Activated CD8-positive, alpha-beta memory T cell treated with anti-CD3 and anti-CD28 coated beads for 48 hours (primary cell): Measurements from ENCODE around the gene PLPP7.

Source experiments
- DNase-seq, 3 experiments: peaks; one replicate each; pipeline ENCODE4 v3.0.0-alpha.2; 2020; ENCODE audit warnings: low read depth in 2 of 3, low spot score in 2 of 3

PLPP7 gene

GRCh38 chr9:131303381-131304321 lies 14.1 kb downstream of the PLPP7 start:
- DNase-seq, result no peak

- DNase-seq, result no peak
These were observed 15.3 kb downstream of the PLPP7 start for GRCh38 chr9:131304676-131305355.

GRCh38 chr9:131306397-131307004 lies 17.0 kb downstream of the PLPP7 start:
- DNase-seq, result no peak

- DNase-seq, result no peak
These were observed 18.5 kb downstream of the PLPP7 start for GRCh38 chr9:131307974-131308373.

GRCh38 chr9:131308452-131308851 lies 18.9 kb downstream of the PLPP7 start:
- DNase-seq, result no peak

GRCh38 chr9:131308906-131309529 lies 19.5 kb downstream of the PLPP7 start:
- DNase-seq, result no peak

- no peak for DNase-seq
These were observed 20.2 kb downstream of the PLPP7 start for GRCh38 chr9:131309530-131310276.

GRCh38 chr9:131310833-131311554 lies 21.5 kb downstream of the PLPP7 start:
- DNase-seq, result peak; percentile 17 to 23 (median 18)

- DNase-seq, result no peak
These were observed 22.7 kb downstream of the PLPP7 start for GRCh38 chr9:131312246-131312645.

GRCh38 chr9:131312822-131313770 lies 23.6 kb downstream of the PLPP7 start:
- no peak for DNase-seq

- DNase-seq, result no peak
These were observed 28.9 kb downstream of the PLPP7 start for GRCh38 chr9:131318231-131319085.

- DNase-seq, result no peak
These were observed 30.0 kb downstream of the PLPP7 start for GRCh38 chr9:131319486-131319885.

- DNase-seq, result no peak
These were observed 30.6 kb downstream of the PLPP7 start for GRCh38 chr9:131320031-131320685.

- no peak for DNase-seq
These were observed 34.1 kb downstream of the PLPP7 start for GRCh38 chr9:131323629-131324028.

- DNase-seq, result no peak
These were observed 35.5 kb downstream of the PLPP7 start for GRCh38 chr9:131324736-131325679.

GRCh38 chr9:131329241-131329641 lies 39.7 kb downstream of the PLPP7 start:
- DNase-seq, result no peak
